MM.1S (cell line): ENCODE measurements around the gene DNAI2.

Source experiments
- CTCF ChIP-seq: fragments of 300-600 bp; sonication (generic); IDR thresholded peaks from 2 replicates; pipeline ENCODE4 v1.5.1; 2016; ENCODE audit warnings: antibody characterized with exemption, low read length, mixed read lengths
- EZH2 ChIP-seq: fragments of 300-600 bp; sonication (generic); optimal IDR thresholded peaks from 2 replicates; pipeline ENCODE3; 2017; ENCODE audit warnings: low read depth, mild to moderate bottlenecking, antibody characterized with exemption, low read length, mixed read lengths
- EZH2phosphoT487 ChIP-seq: fragments of 300-600 bp; sonication (generic); IDR thresholded peaks from 2 replicates; pipeline ENCODE4 v1.6.1; 2018; ENCODE audit warnings: antibody characterized with exemption, low read length

- no peak for TF ChIP-seq CTCF
- TF ChIP-seq EZH2: no peak
- no peak for TF ChIP-seq EZH2phosphoT487
Measured at GRCh38 chr17:74253036-74253435, 21.0 kb upstream of the DNAI2 start.
